Thyroid gland (tissue), 4 donors: ENCODE results near the gene SCN2B. TPM values are rescaled to one million over a fixed set of nuclear protein-coding genes. Genes with fewer than 3 reads are reported as not detected.

Source experiments
- DNase-seq, 2 donors: peaks; one replicate each; pipeline ENCODE4 v3.0.0-alpha.2; 2019
- H3K27ac ChIP-seq, 3 donors: fragments of 200-600 bp; sonication (generic); 1 replicate in 2 of 3; 2 replicates in 1 of 3; pipeline ENCODE4 v1.5.1; 2016 to 2019; ENCODE audit warnings: mild to moderate bottlenecking in 1 of 3, moderate library complexity in 1 of 3
- H3K27me3 ChIP-seq: fragments of 200-600 bp; sonication (generic); one replicate; pipeline ENCODE4 v1.5.1; 2019
- H3K36me3 ChIP-seq, 2 donors: fragments of 200-600 bp; sonication (generic); one replicate each; pipeline ENCODE4 v1.5.1; 2016 to 2019
- H3K4me1 ChIP-seq, 2 donors: fragments of 200-600 bp; sonication (generic); one replicate each; pipeline ENCODE4 v1.5.1; 2017 to 2019
- H3K4me3 ChIP-seq, 3 donors: fragments of 200-600 bp; sonication (generic); replicated peaks in 1 of 3; 1 replicate in 2 of 3; 2 replicates in 1 of 3; pipeline ENCODE4 v1.5.1; 2016; ENCODE audit warnings: mild to moderate bottlenecking in 1 of 3
- H3K9me3 ChIP-seq: fragments of 200-600 bp; sonication (generic); one replicate; pipeline ENCODE4 v1.5.1; 2017
- CTCF ChIP-seq, 6 experiments: fragments of 200-600 bp in 3 of 6; fragments of 450-650 bp in 3 of 6; sonication (generic) in 3 of 6; IDR thresholded peaks; one replicate each; pipeline ENCODE4 v1.5.1; 2016 to 2019; ENCODE audit warnings: antibody characterized with exemption in 6 of 6, mild to moderate bottlenecking in 2 of 6, inconsistent platforms in 1 of 6, moderate library complexity in 1 of 6
- POLR2A ChIP-seq, 2 donors: fragments of 450-650 bp; IDR thresholded peaks; one replicate each; pipeline ENCODE4 v1.6.1; 2017; ENCODE audit warnings: antibody characterized with exemption in 2 of 2, mild to moderate bottlenecking in 2 of 2, moderate library complexity in 1 of 2
- WGBS, 2 donors: methylation state at CpG; one replicate each; pipeline ENCODE4 v1.1.5; 2017; 5-methylcytosine and 5-hydroxymethylcytosine counted together
- intact Hi-C: fragments of 100-400 bp; cut with DNase I; formaldehyde crosslinking; loops from one replicate; pipeline ENCODE4 v1.15.1; 2023
- total RNA-seq, 4 donors: library from RNA; depleted of rRNA; stranded (reverse); fragments of >200 nt; gene quantifications; one replicate each; pipeline ENCODE4 v1.2.3, GENCODE V29; 2016

The SCN2B gene
- total RNA-seq, 4 donors from 2014 or later: 0.13 to 0.83 (median 0.31) TPM

- H3K4me3 ChIP-seq: no peak overlapping the region
- DNase-seq: no peak
- H3K36me3 ChIP-seq: no peaks in the 10 kb centered on the region
- H3K4me1 ChIP-seq: peaks cover 5 to 6% of the 10 kb centered on the region in 2 donors
- WGBS, 2 donors: 63 to 66% methylated on average over 2 of the region's 2 CpGs
- peaks cover 5% of the 10 kb centered on the region for H3K27me3 ChIP-seq
- TF ChIP-seq POLR2A (IDR thresholded peaks at IDR 0.05) (no peak), CTCF (IDR thresholded peaks at IDR 0.05) (no peak)
- no peaks in the 10 kb centered on the region for H3K9me3 ChIP-seq
- no peak overlapping the region for H3K27ac ChIP-seq
- intact Hi-C loops: no loop called here
Observed at GRCh38 chr11:118142081-118142480, 34.4 kb downstream of the SCN2B start.

GRCh38 chr11:118139578-118139977, 36.9 kb downstream of the SCN2B start:
- DNase-seq: no peak
- H3K27ac ChIP-seq: no peak overlapping the region
- H3K27me3 ChIP-seq: peaks cover 5% of the 10 kb centered on the region
- intact Hi-C loops: no loop called here
- no peaks in the 10 kb centered on the region for H3K9me3 ChIP-seq
- H3K4me1 ChIP-seq: no peaks in the 10 kb centered on the region
- H3K4me3 ChIP-seq: no peak overlapping the region
- 26 to 28% methylated on average over 1 of the region's 1 CpG for WGBS, 2 donors
- TF ChIP-seq CTCF (IDR thresholded peaks at IDR 0.05): no peak
- TF ChIP-seq POLR2A (IDR thresholded peaks at IDR 0.05): no peak
- no peaks in the 10 kb centered on the region for H3K36me3 ChIP-seq

- Histone ChIP-seq H3K27me3 (peaks cover 5% of the 10 kb centered on the region), H3K4me1 (no peaks in the 10 kb centered on the region), H3K9me3 (no peaks in the 10 kb centered on the region), H3K4me3 (no peak overlapping the region), H3K27ac (no peak overlapping the region), H3K36me3 (no peaks in the 10 kb centered on the region)
- WGBS, 2 donors: 51 to 64% methylated on average over 10 of the region's 10 CpGs
- no peak for DNase-seq
- intact Hi-C loops: no loop called here
- TF ChIP-seq CTCF (IDR thresholded peaks at IDR 0.05) (no peak), POLR2A (IDR thresholded peaks at IDR 0.05) (no peak)
Observed at GRCh38 chr11:118138839-118139420, 37.5 kb downstream of the SCN2B start.

- Histone ChIP-seq H3K9me3 (no peaks in the 10 kb centered on the region), H3K4me3 (no peak overlapping the region), H3K27ac (no peak overlapping the region), H3K27me3 (peaks cover 2% of the 10 kb centered on the region), H3K4me1 (no peaks in the 10 kb centered on the region), H3K36me3 (no peaks in the 10 kb centered on the region)
- intact Hi-C loops: no loop called here
- DNase-seq: no peak
- TF ChIP-seq POLR2A (IDR thresholded peaks at IDR 0.05) (no peak), CTCF (IDR thresholded peaks at IDR 0.05) (no peak)
- WGBS, 2 donors: 71 to 78% methylated on average over 10 of the region's 10 CpGs
Observed at GRCh38 chr11:118136801-118137200, 39.6 kb downstream of the SCN2B start.

- TF ChIP-seq CTCF (IDR thresholded peaks at IDR 0.05) (no peak), POLR2A (IDR thresholded peaks at IDR 0.05) (no peak)
- no peaks in the 10 kb centered on the region for H3K27me3 ChIP-seq
Observed at GRCh38 chr11:118136341-118136740, 40.1 kb downstream of the SCN2B start.

More at GRCh38 chr11:118136341-118136740, 40.1 kb downstream of the SCN2B start:
- Histone ChIP-seq H3K27ac (no peak overlapping the region), H3K4me3 (no peak overlapping the region), H3K36me3 (no peaks in the 10 kb centered on the region), H3K4me1 (no peaks in the 10 kb centered on the region), H3K9me3 (no peaks in the 10 kb centered on the region)
- intact Hi-C loops: no loop called here
- 76 to 93% methylated on average over 2 of the region's 2 CpGs for WGBS, 2 donors
- no peak for DNase-seq
